WERI-Rb-1 (cell line): ENCODE measurements around the gene ANXA6.
"Not testable (repeated sequence)": the region's sequence is repeated elsewhere in the genome, so short reads cannot be mapped to it uniquely, and the experiment has no call there.

ENCODE experiments used
- DNase-seq: peaks from one replicate; pipeline ENCODE4 v3.0.0-alpha.2; 2020
- H3K27ac ChIP-seq: fragments of 250-450 bp; sonication (Bioruptor Pico); 2 replicates; pipeline ENCODE4 v1.5.1; 2020; ENCODE audit warnings: mild to moderate bottlenecking, moderate library complexity
- H3K27me3 ChIP-seq: fragments of 250-450 bp; sonication (Bioruptor Pico); 2 replicates; pipeline ENCODE4 v1.5.1; 2021; ENCODE audit warnings: mild to moderate bottlenecking, low read depth, moderate library complexity; ENCODE audit not compliant: insufficient read depth, severe bottlenecking
- H3K36me3 ChIP-seq: fragments of 250-450 bp; sonication (Bioruptor Pico); 2 replicates; pipeline ENCODE4 v1.5.1; 2020; ENCODE audit warnings: mild to moderate bottlenecking, moderate library complexity
- H3K4me3 ChIP-seq: 2 replicates; pipeline ENCODE4 v1.5.1; 2011; ENCODE audit warnings: low read depth, mild to moderate bottlenecking, control low read depth, low read length
- H3K9me3 ChIP-seq: fragments of 250-450 bp; sonication (Bioruptor Pico); 2 replicates; pipeline ENCODE4 v1.5.1; 2021; ENCODE audit warnings: mild to moderate bottlenecking, moderate library complexity; ENCODE audit not compliant: severe bottlenecking
- TF ChIP-seq, protein P1 (sequence below): IDR thresholded peaks from 2 replicates; pipeline ENCODE4 v1.5.1; 2011; ENCODE audit warnings: low read depth, mild to moderate bottlenecking, control low read depth, inconsistent platforms, low read length

The ANXA6 gene

DNA sequence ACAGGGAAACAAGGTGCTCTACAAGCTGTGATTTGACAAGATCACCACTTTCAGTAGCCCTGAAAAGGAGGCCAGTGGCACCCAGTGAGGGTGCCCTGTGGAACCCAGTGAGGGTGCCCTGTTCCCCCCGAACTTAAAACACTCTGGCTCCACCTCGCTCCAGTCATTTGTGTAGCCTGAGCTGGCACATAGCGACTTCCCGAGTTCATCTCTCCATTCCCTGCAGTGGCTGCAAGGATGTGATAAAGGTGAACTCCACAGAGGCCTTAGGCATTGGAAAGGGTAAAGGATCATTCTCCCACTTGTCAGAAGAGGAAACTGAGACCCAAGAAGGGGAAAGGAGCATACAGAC lies 21.9 kb upstream of the ANXA6 start:
- no peaks in the 10 kb centered on the region for H3K36me3 ChIP-seq

DNA sequence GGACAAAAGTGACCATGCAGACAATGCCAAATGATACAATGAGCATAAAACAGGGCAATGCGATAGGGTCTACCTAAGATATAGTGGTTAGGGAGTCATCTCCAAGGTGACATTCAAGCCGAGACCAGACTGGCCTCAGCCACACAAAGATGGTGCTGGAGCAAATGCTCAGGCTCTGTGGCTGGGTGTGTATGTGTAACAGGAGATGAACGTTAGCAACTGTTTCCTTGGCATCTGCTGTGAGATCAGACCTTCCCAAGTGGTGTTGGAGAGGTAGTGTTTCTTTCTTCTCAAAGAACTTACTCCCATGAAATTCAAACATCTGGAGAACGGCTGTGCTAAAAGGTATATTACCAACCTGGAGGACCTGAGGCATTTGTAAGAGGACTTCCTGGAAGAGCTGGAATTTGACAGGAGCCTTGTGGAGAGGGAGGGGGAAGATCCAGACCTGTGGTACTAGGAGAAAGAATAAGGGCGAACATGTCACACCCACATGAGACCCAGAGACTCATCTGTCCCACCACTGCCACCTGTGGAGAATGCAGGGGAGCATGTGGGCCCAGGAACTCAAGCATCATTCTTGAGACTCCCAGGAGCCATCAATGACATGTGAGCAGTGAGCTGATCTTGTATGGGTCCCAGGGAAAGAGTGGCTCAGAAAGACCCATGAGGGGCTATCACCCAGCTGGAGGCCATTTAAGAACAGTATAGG lies 21.4 kb upstream of the ANXA6 start:
- no peaks in the 10 kb centered on the region for H3K27me3 ChIP-seq
- TF ChIP-seq, protein P1, sequence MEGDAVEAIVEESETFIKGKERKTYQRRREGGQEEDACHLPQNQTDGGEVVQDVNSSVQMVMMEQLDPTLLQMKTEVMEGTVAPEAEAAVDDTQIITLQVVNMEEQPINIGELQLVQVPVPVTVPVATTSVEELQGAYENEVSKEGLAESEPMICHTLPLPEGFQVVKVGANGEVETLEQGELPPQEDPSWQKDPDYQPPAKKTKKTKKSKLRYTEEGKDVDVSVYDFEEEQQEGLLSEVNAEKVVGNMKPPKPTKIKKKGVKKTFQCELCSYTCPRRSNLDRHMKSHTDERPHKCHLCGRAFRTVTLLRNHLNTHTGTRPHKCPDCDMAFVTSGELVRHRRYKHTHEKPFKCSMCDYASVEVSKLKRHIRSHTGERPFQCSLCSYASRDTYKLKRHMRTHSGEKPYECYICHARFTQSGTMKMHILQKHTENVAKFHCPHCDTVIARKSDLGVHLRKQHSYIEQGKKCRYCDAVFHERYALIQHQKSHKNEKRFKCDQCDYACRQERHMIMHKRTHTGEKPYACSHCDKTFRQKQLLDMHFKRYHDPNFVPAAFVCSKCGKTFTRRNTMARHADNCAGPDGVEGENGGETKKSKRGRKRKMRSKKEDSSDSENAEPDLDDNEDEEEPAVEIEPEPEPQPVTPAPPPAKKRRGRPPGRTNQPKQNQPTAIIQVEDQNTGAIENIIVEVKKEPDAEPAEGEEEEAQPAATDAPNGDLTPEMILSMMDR: no peak
- no peaks in the 10 kb centered on the region for H3K36me3 ChIP-seq
- no peak overlapping the region for H3K27ac ChIP-seq
- no peaks in the 10 kb centered on the region for H3K9me3 ChIP-seq
- H3K4me3 ChIP-seq: no peak overlapping the region
- no peak for DNase-seq

More for the DNA sequence above, 21.9 kb upstream of the ANXA6 start:
- H3K4me3 ChIP-seq: no peak overlapping the region
- no peaks in the 10 kb centered on the region for H3K9me3 ChIP-seq
- TF ChIP-seq, protein P1: no peak
- no peak for DNase-seq
- H3K27me3 ChIP-seq: no peaks in the 10 kb centered on the region
- H3K27ac ChIP-seq: no peak overlapping the region

DNA sequence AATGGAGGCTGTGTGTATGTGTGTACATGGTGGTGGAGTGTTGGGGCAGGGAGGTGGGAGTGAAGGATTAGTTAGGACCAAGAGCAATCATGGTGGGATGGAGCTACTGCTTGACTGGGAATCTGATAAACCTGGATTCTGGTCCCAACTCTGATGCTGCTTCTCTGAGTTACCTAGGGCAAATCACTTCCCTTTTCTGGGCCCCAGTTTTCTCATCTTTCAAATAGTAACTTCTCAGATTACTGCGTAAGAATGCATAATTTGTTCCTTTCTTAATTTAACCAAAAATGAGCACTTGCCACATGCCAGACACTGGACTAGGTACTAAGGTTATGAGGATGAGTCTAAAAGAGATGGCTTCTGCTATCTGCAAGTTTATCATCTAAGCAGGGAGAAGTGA lies 20.8 kb upstream of the ANXA6 start:
- Histone ChIP-seq H3K4me3 (no peak overlapping the region), H3K27ac (no peak overlapping the region), H3K36me3 (no peaks in the 10 kb centered on the region), H3K9me3 (no peaks in the 10 kb centered on the region), H3K27me3 (no peaks in the 10 kb centered on the region)
- DNase-seq: no peak
- TF ChIP-seq, protein P1: no peak

DNA sequence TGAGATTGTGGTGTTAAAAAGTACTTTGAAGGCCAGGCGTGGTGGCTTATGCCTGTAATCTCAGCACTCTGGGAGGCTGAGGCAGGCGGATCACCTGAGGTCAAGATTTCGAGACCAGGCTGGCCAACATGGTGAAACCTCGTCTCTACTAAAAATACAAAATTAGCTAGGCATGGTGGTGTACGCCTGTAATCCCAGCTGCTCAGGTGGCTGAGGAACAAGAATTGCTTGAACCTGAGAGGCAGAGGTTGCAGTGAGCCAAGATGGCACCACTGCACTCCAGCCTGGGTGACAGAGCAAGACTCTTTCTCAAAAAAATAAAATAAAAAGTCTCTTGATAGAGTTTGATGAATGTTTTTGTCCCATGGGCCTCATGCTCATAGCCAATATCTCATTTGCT lies 18.7 kb upstream of the ANXA6 start:
- H3K36me3 ChIP-seq, H3K9me3 ChIP-seq, DNase-seq, H3K4me3 ChIP-seq, H3K27ac ChIP-seq, H3K27me3 ChIP-seq: not testable (repeated sequence)

DNA sequence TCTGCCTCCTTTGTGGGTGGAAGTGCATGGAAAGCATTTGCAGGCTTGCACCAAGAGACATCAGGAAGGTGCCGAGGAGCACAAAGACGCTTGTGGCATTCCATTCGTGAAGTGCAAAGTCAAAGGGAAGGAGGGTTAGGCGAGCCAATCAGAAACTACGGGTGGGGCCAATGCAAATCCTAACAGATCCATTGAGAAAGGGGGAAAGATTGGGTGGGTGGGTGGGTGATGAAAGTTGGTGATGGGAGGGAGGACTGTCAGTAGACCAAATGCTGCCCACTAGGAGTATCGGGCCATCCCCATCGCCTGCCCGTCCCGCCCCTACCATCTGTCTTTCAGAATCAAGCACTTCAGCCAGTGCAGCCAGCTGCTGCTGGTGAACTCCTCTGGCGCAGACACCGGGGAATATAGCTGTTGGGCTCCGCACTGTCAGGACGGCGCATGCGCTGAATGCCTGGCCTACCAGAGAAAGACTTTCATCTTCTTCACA lies 17.1 kb upstream of the ANXA6 start:
- no peaks in the 10 kb centered on the region for H3K9me3 ChIP-seq
- H3K27me3 ChIP-seq: no peaks in the 10 kb centered on the region
- TF ChIP-seq, protein P1: no peak
- DNase-seq: no peak
- no peaks in the 10 kb centered on the region for H3K36me3 ChIP-seq
- H3K4me3 ChIP-seq: no peak overlapping the region
- H3K27ac ChIP-seq: no peak overlapping the region

DNA sequence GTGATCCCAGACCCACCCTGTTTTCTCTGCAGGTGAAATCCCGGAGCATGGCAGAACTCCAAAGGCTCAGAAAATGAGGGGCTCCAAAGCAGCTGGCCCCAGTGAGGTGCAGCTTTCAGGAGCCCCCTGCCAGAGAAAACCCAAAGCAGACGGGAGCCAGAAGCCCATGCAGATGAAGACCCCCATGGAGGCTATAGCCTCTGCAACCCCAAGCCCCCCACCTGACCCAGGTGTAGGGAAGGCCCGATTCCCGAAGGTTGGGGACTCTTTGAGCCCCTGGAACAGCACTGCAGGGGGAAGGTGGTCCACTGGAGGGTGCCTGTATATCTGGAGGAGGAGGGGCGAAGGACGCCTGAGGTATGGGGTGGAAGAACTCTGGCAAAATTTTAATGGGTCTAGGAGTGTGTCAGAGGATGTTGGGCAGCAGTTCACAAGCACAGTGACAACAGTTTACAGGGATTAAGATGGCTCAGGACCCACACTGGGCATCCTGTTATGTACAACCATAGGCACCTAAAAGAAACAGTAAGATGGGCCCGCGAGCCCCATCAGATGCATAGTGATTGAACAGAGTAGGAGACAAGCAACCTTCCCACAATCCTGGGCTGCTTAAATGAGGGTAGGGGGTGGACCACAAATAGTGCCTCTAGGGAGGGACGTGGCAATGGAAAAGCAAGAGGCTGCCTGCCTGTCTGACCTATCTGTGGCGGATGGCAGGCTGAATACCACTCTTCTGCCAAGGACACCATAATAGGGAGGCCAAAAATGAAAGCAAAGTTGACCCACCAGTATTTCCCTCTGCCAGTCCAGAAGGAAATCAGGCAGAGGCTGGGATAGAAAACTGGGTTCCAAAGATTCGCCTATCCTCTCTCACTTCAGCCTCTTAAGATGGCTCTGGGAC lies 16.4 kb upstream of the ANXA6 start:
- no peak for DNase-seq
- TF ChIP-seq, protein P1: no peak
- Histone ChIP-seq H3K36me3 (no peaks in the 10 kb centered on the region), H3K4me3 (no peak overlapping the region), H3K27me3 (no peaks in the 10 kb centered on the region), H3K9me3 (no peaks in the 10 kb centered on the region), H3K27ac (no peak overlapping the region)
